HCEC 1CT (cell line): ENCODE results near the gene DST.

ENCODE experiments used
- DNase-seq: peaks from one replicate; pipeline ENCODE4 v3.0.0-alpha.2; 2017

The DST gene

DNA sequence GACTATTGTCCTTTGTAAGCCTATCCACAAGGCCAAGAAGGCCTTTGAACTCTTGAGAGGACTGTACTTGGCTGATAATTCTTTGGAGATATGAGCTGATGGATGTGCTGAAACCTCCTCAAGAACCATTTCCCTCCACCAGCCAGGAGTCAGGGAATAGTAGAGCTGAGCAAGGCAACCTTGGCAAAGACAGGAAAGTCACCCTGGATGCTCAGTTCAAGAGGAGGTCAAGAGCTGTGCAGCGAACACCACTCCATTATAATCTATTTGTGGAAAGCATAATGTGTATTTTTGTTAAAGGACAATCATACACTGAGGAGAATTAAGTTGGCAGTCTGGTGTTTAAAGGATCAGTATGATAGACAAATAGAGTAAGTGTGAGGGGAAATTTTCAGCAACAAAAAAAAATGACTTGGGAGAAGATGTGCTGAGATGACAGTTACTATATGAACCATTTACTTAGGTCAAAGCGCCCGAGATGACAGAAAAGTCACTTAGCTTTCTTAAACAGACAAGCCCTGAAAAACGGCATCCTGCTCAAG, 218.1 kb downstream of the DST start:
- no peak for DNase-seq

DNA sequence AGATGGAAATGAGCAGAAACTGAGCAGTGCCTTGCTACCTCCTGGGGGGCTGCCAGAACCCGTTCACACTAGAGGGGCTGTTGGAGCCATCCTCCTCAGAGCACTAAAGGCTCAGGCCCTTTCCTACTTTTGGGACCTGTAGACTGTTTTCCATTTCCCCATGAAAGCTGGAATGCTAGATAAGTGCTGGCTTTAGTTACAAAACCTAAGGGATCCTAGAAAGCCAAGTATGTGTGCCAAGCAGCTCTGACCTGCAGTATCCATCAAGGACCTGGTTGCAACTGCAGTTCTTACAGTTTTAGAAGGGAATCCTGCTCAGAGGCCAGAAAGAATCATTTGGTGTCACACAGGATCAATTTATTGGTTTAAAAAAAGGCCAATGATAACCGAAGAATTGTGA, 218.6 kb downstream of the DST start:
- no peak for DNase-seq

DNA sequence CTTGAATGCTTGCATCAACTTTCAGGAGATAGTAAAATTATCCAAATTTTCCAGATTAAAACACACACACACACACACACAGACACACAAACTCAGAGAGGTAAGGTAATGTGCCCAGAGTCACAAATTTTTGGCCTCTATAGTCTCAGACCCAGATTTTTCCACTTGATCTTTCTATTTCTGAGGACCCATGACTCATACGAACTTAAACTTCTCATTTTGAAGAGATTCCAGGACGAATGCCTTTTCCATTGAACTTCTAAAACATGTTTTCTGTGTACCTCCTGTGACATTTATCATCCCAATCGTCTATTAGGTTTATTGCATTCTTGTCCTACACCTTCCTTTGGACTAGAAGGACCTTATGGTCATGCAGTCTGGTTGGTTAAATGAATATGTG, 222.4 kb downstream of the DST start:
- no peak for DNase-seq

DNA sequence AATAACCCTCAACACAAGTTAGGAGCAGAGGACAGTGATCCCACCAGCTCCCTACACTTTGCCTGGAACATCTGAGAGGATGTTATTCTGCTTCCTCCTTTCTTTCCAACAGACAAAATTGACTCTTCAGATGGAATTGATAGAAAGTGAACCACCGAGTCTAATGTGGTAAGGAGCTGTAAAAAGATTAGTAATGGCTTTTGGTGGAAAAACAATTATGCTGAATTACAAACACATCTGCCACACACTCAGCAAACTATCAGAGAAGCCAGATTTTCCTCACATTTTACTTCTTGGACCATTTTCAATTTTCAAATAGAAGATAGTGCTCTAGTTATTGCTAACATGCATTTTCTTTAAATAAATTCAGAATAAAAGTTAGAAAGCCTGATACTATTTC, 223.5 kb downstream of the DST start:
- DNase-seq = no peak

DNA sequence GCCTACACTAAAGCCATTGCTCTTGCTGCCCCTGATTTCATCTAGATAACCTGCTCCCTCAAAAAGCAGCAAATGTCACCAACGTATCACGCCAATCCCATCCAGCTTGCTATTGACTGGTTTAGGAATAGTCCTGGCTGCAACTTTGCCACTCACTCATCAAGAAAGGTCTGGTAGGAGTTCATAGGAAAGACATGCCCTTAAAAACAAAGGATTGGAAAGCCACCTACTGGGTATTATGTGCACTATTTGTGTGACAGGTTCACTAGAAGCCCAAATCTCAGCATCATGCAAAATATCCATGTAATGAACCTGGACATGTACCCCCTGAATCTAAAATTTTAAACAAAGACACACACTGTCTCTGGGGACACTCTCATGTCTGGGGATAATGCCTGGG, 224.9 kb downstream of the DST start:
- DNase-seq = no peak

- DNase-seq = no peak
Measured at GRCh38 chr6:56416247-56416646, 226.4 kb downstream of the DST start.

DNA sequence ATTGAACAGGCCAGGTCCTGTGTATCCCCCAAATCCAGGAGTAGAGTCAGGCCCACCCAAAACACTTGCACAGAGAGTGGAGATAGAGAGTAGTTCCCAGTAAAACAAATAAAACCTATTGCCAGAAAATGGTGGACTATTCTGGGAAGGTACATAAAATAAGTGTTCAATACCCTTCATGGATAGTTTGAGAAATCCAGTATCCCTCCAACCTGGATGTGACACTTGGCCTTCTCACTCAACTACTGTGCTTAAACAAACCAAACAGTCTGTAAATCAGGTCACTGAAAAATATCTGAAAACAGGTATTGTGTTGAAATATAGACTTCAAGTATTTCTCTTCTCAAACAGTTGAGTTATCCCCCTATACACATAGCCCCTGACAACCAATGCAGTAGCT, 233.7 kb downstream of the DST start:
- no peak for DNase-seq
